Prostate gland (tissue), 2 donors: ENCODE measurements around the gene TMEM201. TPM values are rescaled to one million over a fixed set of nuclear protein-coding genes. Genes with fewer than 3 reads are reported as not detected.

Experiments
- DNase-seq: peaks from one replicate; pipeline ENCODE4 v3.0.0-alpha.2; 2019; ENCODE audit warnings: low spot score
- H3K27ac ChIP-seq, 2 donors: fragments of 200-600 bp; sonication (generic); 2 replicates each; pipeline ENCODE4 v1.5.1; 2017 to 2019
- H3K27me3 ChIP-seq: fragments of 200-600 bp; sonication (generic); replicated peaks from 2 replicates; pipeline ENCODE4 v1.5.1; 2019; ENCODE audit not compliant: insufficient read depth
- H3K36me3 ChIP-seq, 2 donors: fragments of 200-600 bp; sonication (generic); 1 replicate in 1 of 2; 2 replicates in 1 of 2; pipeline versions ENCODE4 v1.5.1 to v1.8.1; 2017 to 2019
- H3K4me1 ChIP-seq: fragments of 200-600 bp; sonication (generic); replicated peaks from 2 replicates; pipeline ENCODE4 v1.5.1; 2019
- H3K4me3 ChIP-seq, 2 donors: fragments of 200-600 bp; sonication (generic); 2 replicates each; pipeline ENCODE4 v1.5.1; 2017 to 2019
- H3K9me3 ChIP-seq: fragments of 200-600 bp; sonication (generic); 2 replicates; pipeline ENCODE4 v1.5.1; 2017
- CTCF ChIP-seq, 4 experiments: fragments of 200-600 bp in 2 of 4; fragments of 450-650 bp in 2 of 4; sonication (generic) in 2 of 4; IDR thresholded peaks; 1 replicate in 3 of 4; 2 replicates in 1 of 4; pipeline ENCODE4 v1.5.1; 2016 to 2019; ENCODE audit warnings: antibody characterized with exemption in 4 of 4, mild to moderate bottlenecking in 2 of 4, moderate library complexity in 2 of 4
- POLR2A ChIP-seq: fragments of 450-650 bp; IDR thresholded peaks from one replicate; pipeline ENCODE4 v1.6.1; 2016; ENCODE audit warnings: antibody characterized with exemption, mild to moderate bottlenecking
- POLR2AphosphoS5 ChIP-seq: sonication (generic); formaldehyde crosslinking; IDR thresholded peaks from one replicate; pipeline ENCODE4 v1.6.1; 2017; ENCODE audit warnings: antibody characterized with exemption
- WGBS: methylation state at CpG from one replicate; pipeline ENCODE4 v1.1.5; 2018; 5-methylcytosine and 5-hydroxymethylcytosine counted together
- intact Hi-C: fragments of 100-400 bp; cut with DNase I; formaldehyde crosslinking; loops from one replicate; pipeline ENCODE4 v1.14.2; 2022
- total RNA-seq, 2 donors: library from RNA; depleted of rRNA; stranded (reverse); fragments of >200 nt; gene quantifications; one replicate each; pipeline ENCODE4 v1.1.0, GENCODE V29; 2016

The TMEM201 gene
- total RNA-seq, 2 donors from 2014 or later, result 9.6 to 27.9 TPM

GRCh38 chr1:9612162-9612845 lies 23.6 kb downstream of the TMEM201 start:
- TF ChIP-seq CTCF (IDR thresholded peaks at IDR 0.05) (no peak), POLR2AphosphoS5 (no peak), POLR2A (no peak)
- no peaks in the 10 kb centered on the region for H3K9me3 ChIP-seq
- intact Hi-C loops, result no loop called here
- DNase-seq, result no peak
- no peak overlapping the region for H3K4me3 ChIP-seq
- peaks cover under 1% of the 10 kb centered on the region for H3K4me1 ChIP-seq
- no peaks in the 10 kb centered on the region for H3K27me3 ChIP-seq
- 82% methylated on average over 11 of the region's 11 CpGs for WGBS
- no peaks in the 10 kb centered on the region for H3K36me3 ChIP-seq
- H3K27ac ChIP-seq, result no peak overlapping the region

GRCh38 chr1:9612871-9613624 lies 24.3 kb downstream of the TMEM201 start:
- H3K27me3 ChIP-seq, result no peaks in the 10 kb centered on the region
- no peaks in the 10 kb centered on the region for H3K4me1 ChIP-seq
- H3K4me3 ChIP-seq, result no peak overlapping the region
- DNase-seq, result no peak
- H3K9me3 ChIP-seq, result no peaks in the 10 kb centered on the region
- WGBS, result 83% methylated on average over 20 of the region's 20 CpGs
- no peak for TF ChIP-seq POLR2AphosphoS5
- TF ChIP-seq CTCF (IDR thresholded peaks at IDR 0.05), result no peak
- no peak for TF ChIP-seq POLR2A
- H3K36me3 ChIP-seq, result no peaks in the 10 kb centered on the region
- intact Hi-C loops, result no loop called here
- H3K27ac ChIP-seq, result no peak overlapping the region

GRCh38 chr1:9613625-9614299 lies 25.1 kb downstream of the TMEM201 start:
- H3K36me3 ChIP-seq, result no peaks in the 10 kb centered on the region
- no peak overlapping the region for H3K4me3 ChIP-seq
- WGBS, result 83% methylated on average over 16 of the region's 17 CpGs

GRCh38 chr1:9615316-9616063 lies 26.8 kb downstream of the TMEM201 start:
- no peaks in the 10 kb centered on the region for H3K4me1 ChIP-seq
- no peak for DNase-seq
- H3K27me3 ChIP-seq, result no peaks in the 10 kb centered on the region
- no peaks in the 10 kb centered on the region for H3K9me3 ChIP-seq
- WGBS, result 57% methylated on average over 16 of the region's 16 CpGs
- H3K27ac ChIP-seq, result no peak overlapping the region
- TF ChIP-seq CTCF (IDR thresholded peaks at IDR 0.05) (peak in 2 of 4 experiments; percentile 10 to 49), POLR2AphosphoS5 (no peak)
- intact Hi-C loops, result no loop called here
- H3K36me3 ChIP-seq, result no peaks in the 10 kb centered on the region
- H3K4me3 ChIP-seq, result no peak overlapping the region

More at GRCh38 chr1:9613625-9614299, 25.1 kb downstream of the TMEM201 start:
- no peaks in the 10 kb centered on the region for H3K27me3 ChIP-seq
- TF ChIP-seq CTCF (IDR thresholded peaks at IDR 0.05), result no peak
- no peak for TF ChIP-seq POLR2A
- TF ChIP-seq POLR2AphosphoS5, result no peak
- H3K27ac ChIP-seq, result no peak overlapping the region
- intact Hi-C loops, result no loop called here
- no peak for DNase-seq
- no peaks in the 10 kb centered on the region for H3K4me1 ChIP-seq
- H3K9me3 ChIP-seq, result no peaks in the 10 kb centered on the region
